GM19438 (cell line): ENCODE results near the gene PSMD10.

Experiments used
- ATAC-seq: cut with Tn5 transposase; IDR thresholded peaks from one replicate; pipeline ENCODE4 v1.9.1; 2021; ENCODE audit warnings: low read depth; ENCODE audit not compliant: unreplicated experiment

PSMD10 gene

GRCh38 chrX:108081110-108081509 is 10.2 kb downstream of the PSMD10 start:
- ATAC-seq: no peak

GRCh38 chrX:108072746-108073145 is 18.6 kb downstream of the PSMD10 start:
- ATAC-seq: no peak

GRCh38 chrX:108071578-108071977 is 19.8 kb downstream of the PSMD10 start:
- ATAC-seq: no peak

GRCh38 chrX:108070891-108071290 is 20.5 kb downstream of the PSMD10 start:
- no peak for ATAC-seq

- no peak for ATAC-seq
These were observed 23.2 kb downstream of the PSMD10 start for GRCh38 chrX:108068121-108068520.

GRCh38 chrX:108064613-108065012 is 26.7 kb downstream of the PSMD10 start:
- no peak for ATAC-seq

- ATAC-seq: no peak
These were observed 27.3 kb downstream of the PSMD10 start for GRCh38 chrX:108064001-108064400.

- no peak for ATAC-seq
These were observed 31.5 kb downstream of the PSMD10 start for GRCh38 chrX:108059801-108060200.

- no peak for ATAC-seq
These were observed 35.8 kb downstream of the PSMD10 start for GRCh38 chrX:108055546-108055945.

- ATAC-seq: no peak
These were observed 38.1 kb downstream of the PSMD10 start for GRCh38 chrX:108053218-108053617.

- ATAC-seq: no peak
These were observed 41.7 kb downstream of the PSMD10 start for GRCh38 chrX:108049649-108050048.

GRCh38 chrX:108044554-108045256 is 46.6 kb downstream of the PSMD10 start, which contains the start of gene VSIG1:
TSS of gene VSIG1 (plus strand) at chrX:108045065. CDS start at chrX:108045131, 66 bp downstream.
- ATAC-seq: no peak

GRCh38 chrX:108036298-108036973 is 54.9 kb downstream of the PSMD10 start:
- ATAC-seq: no peak

GRCh38 chrX:108034725-108035124 is 56.6 kb downstream of the PSMD10 start:
- no peak for ATAC-seq
